GM03348 (cell line): ENCODE results near the gene EEF1AKMT1.

Experiments used
- DNase-seq: peaks from one replicate; pipeline ENCODE4 v3.0.0; 2012; ENCODE audit warnings: low spot score

The EEF1AKMT1 gene

DNA sequence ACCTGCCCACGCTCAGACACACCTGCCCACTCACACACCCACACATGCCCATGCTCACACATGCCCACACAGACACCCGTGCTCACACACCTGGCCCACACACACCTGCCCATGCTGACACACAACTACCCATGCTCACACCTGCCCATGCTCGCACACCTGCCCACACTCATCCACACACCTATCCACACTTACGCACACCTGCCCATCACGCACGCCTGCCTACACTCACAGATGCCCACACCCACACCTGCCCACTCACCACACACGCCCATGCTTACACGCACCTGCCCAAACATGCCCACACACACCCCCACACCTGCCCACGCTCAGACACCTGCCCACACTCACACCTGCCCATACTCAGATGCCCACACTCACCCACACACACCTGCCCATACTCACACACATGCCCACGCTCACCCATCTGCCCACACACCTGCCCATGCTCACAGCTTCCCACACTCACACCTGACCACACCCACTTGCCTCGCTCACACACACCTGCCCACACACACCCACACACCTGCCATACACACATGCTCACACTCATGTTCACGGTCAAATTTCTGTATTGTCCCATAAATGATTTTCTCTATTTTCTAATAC, 54.7 kb downstream of the EEF1AKMT1 start:
- no peak for DNase-seq

DNA sequence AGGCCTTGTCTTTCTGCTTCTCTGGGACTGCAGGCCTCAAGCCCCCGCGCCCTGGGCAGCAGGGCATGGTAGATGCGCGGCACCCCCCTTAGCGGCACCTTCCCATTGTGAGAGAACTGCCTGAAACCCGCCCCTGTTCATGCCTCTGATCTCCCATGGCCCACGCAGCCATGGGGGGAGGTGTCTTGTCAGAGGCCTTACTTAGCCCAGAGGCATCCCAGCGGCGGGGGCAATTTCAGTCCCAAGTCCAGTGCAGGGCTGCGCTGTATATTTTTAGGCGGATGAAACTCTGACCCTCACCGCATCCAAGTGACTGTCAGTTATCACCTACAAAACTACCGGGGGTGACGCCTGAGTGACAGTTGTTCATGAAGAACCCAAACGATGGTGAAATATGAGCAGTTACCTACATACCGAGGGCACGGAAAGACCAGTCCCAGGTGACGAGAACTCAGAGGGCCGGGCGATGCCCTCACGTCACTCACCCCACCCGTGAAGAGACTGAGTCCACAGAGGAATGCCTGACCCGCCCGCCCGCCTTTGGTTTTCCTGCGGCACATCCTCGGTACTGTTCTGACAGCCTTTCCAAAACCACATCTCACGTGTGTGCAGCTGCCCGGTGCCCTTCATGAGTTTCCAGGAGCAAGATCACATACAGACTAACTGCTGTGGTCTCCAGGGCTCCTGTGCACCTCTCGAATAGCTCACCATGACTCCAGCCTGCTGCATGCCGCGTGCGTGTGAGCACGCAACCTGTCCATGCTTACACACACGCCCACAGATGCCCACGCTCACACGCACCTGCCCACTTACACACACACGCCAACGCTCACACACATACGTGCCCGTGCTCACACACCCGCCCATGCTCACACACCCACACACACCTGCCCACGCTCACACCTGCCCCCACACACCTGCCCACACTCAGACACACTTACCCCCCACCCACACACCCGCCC, 55.9 kb downstream of the EEF1AKMT1 start:
- DNase-seq = no peak

DNA sequence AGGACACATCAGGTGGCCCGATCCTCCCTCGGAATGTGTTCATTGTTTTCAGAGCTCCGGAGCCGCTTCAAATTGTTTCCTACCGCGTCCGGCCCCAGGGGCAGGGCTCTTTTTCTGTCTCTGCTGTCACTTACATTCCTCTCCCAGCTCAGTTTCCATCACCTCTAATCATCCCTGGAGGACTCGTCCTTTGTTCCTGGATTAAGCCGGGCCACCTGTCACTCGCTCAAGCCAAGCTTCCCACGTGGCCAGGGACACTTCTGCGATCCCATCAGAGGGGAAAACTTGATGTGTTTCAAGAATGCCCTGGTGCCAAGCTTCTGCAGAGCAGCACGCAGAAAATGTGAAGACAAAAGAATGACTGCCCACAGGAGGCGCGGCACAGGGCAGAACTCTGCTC, 56.8 kb downstream of the EEF1AKMT1 start:
- no peak for DNase-seq

DNA sequence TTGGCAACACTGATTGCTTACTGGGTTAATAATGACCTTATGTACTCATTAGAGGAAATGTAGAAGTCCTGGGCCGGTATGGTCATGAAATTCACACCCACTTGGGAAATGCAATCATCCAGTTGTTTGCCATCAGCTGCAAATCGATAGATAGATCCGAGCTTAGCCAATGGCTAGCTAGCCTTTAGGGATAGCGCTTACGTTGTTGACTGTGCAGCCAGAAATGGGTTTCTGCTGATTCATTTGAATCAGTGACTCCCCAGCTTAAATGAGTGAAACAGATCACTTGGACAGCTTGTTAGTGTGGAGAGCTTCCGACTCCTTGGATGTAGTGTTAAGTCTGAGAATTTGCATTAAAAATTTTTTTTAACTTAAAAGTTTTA, 58.4 kb downstream of the EEF1AKMT1 start:
- DNase-seq = no peak

DNA sequence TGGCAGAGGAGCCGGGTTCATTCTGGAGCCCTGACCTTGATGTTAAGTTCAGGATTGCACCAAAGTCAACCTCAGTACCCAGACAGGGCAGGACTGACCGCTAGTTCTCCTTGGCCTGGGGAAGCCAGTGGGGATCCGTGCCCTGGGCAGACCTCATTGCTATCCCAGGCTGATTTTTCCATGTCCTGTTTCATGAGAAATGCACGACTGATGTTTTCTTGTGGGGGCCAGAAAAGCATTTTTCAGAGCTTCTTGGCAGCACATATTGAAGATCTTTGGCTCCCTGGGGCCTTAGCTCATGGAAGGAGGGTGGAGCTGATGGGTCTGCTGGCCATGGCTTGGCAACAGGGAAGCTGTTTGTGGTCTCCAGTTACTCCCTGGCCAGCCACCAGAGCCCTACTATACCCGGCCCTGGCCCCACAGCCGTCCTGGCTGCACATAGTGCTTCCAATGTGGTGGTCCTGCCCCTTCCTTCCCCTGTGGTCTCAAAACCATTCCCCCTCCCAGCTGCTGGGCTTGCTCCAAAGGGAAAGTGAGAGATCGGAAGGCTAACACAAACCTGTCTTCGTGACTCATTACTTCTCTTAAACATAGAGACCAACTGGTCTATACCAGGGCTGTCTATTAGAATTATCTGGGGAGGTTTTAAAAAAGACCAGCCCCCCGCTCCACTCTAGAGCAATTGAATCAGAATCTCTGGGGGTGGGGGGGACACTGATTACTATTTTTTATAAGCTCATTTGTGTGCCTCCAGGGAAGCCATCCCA, 59.0 kb downstream of the EEF1AKMT1 start:
- DNase-seq = peak; percentile 90

DNA sequence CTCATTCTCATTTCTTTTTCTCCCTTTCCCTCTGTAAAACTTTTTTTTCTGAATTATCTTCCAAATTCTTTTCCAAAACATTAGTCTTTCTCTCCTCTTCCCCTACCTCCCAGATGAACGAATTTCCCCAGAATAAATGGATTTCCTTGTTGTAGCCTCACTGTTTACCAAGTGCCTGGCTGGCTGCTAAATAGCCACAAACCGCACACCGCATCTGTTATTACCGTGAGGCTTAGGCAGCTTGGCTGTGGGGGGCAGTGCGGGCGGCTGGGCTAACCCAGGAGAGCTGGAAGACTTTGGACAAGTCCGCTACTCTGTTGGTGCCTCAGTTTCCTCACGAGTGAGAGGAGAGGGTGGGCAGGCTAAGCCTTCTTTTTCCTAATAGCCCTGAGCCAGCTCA, 59.6 kb downstream of the EEF1AKMT1 start:
- peak; percentile 53 for DNase-seq

DNA sequence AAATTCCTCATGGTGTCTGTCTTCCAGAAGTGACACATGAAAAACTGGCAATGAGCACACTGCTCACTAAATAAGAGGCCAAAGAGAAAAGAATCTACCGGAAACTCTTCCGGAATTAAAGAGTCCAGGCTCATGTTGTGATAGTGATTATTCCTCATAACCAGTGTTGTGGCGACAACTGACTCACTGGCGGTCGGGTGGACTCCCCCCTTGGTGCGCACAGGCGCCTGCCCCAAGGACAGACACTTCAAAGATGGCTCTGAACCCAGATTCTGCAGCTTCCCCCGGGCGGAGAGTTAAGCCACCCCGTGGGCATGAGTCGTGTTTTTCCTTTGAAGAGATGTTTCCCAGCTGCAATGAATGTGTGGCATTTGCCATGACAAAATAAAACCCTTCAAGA, 60.0 kb downstream of the EEF1AKMT1 start:
- DNase-seq = peak; percentile 70

DNA sequence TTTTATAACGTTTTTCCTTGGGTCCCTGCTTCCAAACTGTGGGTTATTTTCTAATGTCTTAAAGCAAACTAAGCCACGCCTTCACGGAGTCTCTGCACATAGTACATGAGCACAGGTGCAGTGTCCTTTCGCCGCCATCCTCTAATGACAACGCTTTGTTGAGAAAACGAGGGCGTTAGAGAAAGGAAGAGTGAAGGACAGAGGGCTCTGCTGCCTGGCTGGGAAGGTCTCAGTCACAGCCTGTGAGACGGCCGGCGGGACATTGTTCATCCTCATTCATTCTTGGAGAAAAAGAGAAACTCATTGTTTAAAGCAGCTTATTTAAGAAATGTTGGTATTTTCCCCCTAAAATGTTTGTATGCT, 60.8 kb downstream of the EEF1AKMT1 start:
- DNase-seq = no peak

DNA sequence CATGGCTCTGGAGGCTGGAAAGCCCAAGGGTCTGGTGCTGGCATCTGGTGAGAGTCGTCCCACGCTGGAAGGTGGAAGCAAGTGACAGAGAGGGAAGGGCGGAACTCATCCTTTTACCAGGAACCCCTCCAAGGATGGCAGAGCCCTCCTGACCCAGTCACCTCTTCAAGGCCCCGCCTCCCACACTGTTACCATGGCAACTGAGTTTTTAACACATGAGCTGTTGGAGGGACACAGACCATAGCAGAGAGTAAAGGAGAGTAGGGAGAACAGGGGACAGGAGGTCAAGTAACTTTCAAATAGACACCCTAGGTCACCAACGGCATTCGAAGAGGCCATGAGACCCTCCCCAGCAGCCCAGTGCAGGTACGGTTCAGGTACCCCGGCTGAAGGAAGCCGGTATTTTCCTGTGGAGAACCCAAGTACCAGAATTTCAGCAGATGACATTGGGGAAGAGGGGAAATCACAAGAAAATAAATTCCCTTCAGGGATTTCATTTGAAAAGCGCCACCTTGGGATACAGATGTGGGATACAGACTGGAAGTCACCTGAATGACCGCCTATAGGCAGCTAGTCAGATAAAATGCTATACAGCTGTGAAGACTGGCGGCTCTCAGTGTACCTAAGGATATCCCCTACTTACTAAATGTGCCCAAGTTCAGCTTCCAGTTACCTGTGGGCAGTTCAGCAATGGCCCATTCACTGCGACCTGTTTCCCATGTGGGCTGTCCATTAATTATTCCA, 62.3 kb downstream of the EEF1AKMT1 start:
- DNase-seq = no peak

DNA sequence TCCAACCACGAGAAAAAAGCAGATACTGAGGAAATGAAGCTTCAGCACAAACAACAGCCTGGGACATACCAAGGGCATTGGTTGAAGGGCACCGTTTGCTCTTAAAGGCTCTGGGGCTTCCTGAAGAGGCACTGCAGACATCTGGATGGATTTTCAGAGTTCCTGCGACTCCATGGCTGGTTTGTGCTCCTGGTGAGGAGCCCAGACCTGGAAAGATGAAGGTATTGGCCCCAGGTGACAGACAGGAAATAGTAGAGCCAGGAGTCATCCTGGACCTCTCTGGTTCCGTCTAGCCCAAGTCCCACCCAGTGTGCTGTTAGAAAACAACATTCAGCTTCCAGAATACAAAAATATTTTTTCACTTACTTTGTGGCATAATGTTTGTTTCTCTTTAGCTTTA, 64.0 kb downstream of the EEF1AKMT1 start:
- DNase-seq = no peak

DNA sequence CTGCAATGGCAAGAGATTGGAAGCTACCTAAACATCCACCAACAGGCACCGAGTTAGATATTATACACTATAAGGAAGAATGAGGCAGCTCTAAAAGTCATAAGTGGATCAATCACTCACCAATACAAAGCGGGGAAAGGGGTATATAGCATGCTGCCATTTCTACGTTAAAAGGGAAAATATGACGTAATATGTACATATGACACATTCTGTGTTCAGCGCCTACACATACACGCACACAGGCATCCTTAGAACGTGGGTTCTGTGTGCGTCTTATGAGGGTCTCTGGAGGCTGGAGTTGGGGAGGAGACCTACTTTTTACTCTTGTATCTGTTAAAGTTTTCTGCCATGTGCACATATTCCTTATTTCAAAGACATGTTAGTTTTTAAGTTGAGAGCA, 64.4 kb downstream of the EEF1AKMT1 start:
- DNase-seq = no peak

DNA sequence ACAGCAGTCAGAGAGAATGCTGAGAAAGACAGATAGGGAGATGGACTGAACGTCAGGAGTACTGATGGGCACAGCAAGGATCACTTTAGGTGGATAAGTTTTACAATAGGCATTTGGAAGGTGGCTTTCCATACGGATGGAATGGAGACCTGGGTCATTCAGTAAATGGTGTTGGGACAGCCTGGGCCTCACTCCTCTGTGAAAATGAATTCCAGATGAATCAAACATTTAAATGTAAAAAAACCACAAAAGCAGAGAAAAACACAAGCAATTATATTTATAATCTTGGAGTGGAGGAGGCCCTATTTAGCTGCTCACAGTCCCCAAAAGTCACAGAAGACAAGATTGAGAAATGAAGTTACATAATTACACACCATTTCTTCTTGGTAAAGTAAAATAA, 65.5 kb downstream of the EEF1AKMT1 start:
- no peak for DNase-seq

DNA sequence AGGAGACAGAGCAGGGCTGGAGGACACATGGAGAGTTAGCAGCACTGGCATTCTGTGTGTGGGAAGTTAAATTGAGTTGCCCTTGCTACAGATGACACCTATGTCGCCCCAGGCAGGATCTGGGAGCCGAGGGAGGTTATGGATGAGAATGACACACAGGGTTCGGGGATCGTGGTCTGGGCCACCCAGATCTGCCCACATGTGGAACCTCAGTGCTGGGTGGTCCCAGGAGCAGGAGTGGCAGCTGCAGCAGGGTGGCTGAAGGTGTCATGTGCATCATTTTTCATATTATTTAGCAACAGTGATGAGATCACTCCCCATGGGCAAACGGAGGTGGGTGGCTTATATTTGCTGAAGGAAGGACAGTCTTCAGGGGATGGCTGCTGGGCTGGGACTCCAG, 67.1 kb downstream of the EEF1AKMT1 start:
- DNase-seq = no peak

DNA sequence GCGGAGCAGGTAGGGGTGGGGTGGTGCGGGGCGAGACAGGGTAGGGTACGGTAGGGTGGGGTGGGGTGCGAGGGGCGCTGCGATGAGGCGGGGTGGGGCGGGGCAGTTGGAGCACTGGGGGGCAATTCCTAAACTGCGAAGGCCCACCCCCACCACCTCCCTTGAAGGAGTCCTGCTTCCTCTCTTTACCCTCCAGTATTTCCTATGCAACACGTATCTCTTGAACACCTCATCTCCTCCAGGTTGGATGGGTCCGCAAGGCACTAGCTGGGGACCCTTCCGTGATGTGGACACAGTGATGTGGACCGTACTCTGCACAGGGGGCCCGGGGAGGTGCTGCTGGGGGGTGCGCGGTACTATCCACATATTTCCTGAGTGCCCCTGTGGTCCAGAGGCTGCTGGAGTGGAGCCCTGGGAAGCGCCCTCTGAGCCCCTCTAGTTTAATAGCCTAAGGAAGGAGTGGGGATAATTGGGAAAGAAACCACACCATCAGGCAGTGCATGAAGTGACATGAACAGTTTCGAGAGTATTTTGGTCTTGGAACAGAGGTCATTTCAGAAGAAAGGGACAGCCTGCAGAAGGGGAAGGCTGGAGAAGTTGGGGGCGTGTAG, 69.2 kb downstream of the EEF1AKMT1 start:
- DNase-seq = no peak

DNA sequence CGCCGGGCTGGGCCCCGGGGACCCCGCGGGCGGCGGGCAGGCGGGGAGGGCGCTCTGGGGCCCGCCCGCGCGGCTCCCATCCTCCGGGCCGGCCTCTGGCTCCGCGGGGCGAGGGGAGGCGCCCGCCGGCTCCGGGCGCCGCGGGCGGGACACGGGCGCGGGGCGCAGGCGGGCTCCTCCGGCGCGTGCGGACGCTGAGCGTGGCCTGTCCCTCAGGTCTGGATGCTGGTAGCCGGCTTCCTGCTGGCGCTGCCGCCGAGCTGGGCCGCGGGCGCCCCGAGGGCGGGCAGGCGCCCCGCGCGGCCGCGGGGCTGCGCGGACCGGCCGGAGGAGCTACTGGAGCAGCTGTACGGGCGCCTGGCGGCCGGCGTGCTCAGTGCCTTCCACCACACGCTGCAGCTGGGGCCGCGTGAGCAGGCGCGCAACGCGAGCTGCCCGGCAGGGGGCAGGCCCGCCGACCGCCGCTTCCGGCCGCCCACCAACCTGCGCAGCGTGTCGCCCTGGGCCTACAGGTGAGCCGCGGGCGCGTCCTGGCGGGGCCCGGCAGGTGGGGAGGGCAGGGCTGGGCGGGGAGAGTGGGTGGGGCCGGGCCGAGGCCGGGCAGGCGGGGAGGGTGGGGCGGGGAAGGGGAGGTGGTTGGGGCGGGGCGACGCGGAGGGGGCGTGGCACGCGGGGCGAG, 69.8 kb downstream of the EEF1AKMT1 start:
- peak; percentile 95 for DNase-seq

DNA sequence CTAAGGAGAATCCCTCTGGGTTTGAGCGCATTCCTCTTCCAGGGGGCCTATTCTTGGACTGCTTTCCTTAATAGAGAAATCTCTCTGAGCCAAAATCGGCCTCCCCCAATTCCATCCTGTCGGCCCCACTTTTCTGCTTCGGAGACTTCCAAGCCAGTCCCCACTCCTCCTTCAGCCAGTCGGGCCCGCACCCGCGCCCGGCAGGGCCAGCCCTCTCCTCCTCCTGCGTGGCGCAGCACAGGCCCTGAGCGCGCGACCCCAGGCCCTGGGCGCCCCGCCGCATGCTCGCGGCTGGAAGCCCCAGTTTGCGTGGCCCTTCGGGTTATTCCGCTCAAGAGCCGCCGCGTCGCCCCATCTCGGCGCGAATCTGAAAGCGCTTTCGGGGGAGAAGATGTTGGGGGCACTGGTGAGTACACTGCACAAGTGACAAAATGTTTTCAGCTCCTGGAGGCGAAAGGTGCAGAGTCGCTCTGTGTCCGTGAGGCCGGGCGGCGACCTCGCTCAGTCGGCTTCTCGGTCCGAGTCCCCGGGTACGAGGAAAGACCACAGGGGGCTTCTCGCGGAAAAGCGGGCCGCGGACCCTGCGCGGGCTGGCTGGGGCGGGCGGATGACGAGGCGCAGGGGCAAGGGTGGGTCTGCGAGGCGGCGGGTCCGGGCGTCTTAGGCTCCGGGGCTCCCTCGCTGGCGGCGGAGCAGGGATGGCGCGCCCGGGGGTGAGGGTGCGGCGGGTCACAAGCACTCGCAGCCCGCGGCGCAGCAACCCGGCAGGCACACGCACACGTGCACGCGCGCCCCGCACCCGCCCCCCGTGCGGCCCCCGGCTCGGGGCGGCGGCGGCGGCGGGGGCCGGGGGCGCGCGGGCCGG, 70.6 kb downstream of the EEF1AKMT1 start, which contains the start of gene IL17D:
Gene IL17D (plus strand): TSS at position 785 of the 865 bp plus-strand sequence. CDS start 303 bp downstream, outside the sequence.
- peak; percentile 62 for DNase-seq

DNA sequence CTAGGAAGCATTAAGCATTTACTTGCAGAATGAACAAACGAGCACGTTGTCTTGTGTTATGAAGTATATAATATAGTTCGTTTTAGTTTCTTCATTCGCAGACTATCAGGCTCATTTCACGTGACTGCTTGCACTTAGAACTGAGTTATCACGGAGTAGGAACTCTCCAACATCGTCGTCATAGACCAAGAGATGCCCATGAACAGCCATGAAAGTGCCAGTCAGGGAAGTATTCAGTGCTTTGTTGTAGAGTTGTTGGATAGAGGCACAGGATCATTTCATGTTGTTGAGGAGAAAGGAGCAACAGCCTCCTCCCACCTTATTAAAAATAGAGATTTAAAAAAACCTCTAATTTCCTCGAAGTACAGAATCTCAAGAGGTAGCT, 71.2 kb downstream of the EEF1AKMT1 start:
- no peak for DNase-seq

DNA sequence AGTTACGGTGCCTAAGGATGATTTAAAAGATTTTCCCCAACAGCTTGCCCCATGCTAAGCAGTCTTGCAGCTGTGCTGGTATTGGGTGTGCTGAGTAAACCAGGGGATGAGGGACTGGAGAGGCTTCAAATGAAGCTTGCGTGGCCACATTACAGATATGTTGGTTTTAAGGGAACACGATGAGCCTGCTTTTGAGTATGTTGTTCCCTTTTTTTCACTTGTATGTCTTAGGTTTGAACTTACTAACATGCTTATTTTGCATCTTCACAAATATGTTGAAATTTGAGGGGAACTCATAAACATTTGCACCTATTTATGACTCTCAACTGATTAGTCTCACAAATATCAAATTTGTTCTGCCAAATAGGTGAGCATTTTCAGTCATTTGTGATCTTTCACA, 72.3 kb downstream of the EEF1AKMT1 start:
- DNase-seq = no peak

DNA sequence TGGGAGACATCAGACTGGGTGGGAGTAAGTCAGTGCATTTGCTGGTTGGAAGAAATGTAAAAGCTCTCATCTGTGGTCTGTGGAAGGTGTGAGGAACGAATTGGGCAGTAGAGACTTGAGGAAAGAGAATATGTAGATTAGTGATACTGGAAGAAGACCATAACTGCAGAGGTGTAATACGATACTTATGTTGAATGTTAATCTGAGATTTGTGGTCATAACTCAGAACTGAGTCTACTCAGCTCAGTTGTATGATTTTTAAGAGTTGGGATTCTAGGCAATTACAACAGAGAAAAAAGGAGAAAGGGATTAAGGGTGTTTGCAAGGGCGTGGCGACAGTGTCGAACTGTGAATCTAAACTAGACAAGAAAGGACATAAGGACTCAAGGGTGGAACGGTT, 73.5 kb downstream of the EEF1AKMT1 start:
- DNase-seq = no peak

DNA sequence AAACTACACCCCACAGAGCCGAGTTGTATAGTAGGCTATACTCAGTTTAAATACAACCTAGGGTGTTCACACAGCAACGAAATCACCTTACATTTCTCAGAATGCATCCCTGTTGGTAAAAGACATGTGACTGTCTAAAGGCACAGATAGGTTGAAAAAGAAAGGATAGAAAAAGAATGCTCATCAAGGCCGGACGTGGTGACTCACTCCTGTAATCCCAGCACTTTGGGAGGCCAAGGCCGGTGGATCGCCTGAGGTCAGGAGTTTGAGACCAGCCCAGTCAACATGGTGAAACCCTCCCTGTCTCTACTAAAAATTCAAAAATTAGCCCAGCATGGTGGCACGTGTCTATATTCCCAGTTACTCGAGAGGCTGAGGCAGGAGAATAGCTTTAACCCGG, 74.0 kb downstream of the EEF1AKMT1 start:
- no peak for DNase-seq
